Heart right ventricle (tissue), 16 donors: Measurements from ENCODE around the gene ADAMTSL3. TPM values are rescaled to one million over a fixed set of nuclear protein-coding genes. Genes with fewer than 3 reads are reported as not detected.

Experiments
- ATAC-seq, 8 donors: fragments of 200-7000 bp; cut with Tn5 transposase; one replicate each; pipeline ENCODE4 v1.9.1; 2020; ENCODE audit warnings: mild to moderate bottlenecking in 8 of 8, moderate library complexity in 8 of 8, moderate number of reproducible peaks in 1 of 8
- DNase-seq, 2 donors: peaks; one replicate each; pipeline ENCODE4 v3.0.0-alpha.2; 2020
- H3K27ac ChIP-seq, 10 donors: fragments of 200-600 bp; sonication (generic) in 2 of 10; one replicate each; pipeline versions ENCODE4 v1.5.0 to v1.8.0; 2020 to 2022; ENCODE audit warnings: mild to moderate bottlenecking in 3 of 10
- H3K27me3 ChIP-seq, 7 donors: fragments of 200-600 bp; one replicate each; pipeline ENCODE4 v1.8.0; 2021 to 2022; ENCODE audit warnings: mild to moderate bottlenecking in 2 of 7
- H3K36me3 ChIP-seq, 9 donors: fragments of 200-600 bp; sonication (generic) in 1 of 9; one replicate each; pipeline versions ENCODE4 v1.5.0 to v1.8.0; 2020 to 2022; ENCODE audit warnings: mild to moderate bottlenecking in 2 of 9
- H3K4me1 ChIP-seq, 9 donors: fragments of 200-600 bp; sonication (generic) in 1 of 9; one replicate each; pipeline versions ENCODE4 v1.5.0 to v1.8.0; 2020 to 2022; ENCODE audit warnings: mild to moderate bottlenecking in 4 of 9
- H3K4me3 ChIP-seq, 10 donors: fragments of 200-600 bp; sonication (generic) in 2 of 10; one replicate each; pipeline versions ENCODE4 v1.5.0 to v1.8.0; 2020 to 2022; ENCODE audit warnings: mild to moderate bottlenecking in 7 of 10, moderate library complexity in 2 of 10
- H3K9me3 ChIP-seq, 11 donors: fragments of 200-600 bp in 10 of 11; sonication (generic) in 2 of 11; one replicate each; pipeline versions ENCODE4 v1.5.0 to v1.8.0; 2013 to 2022; ENCODE audit warnings: mild to moderate bottlenecking in 2 of 11, control low read depth in 1 of 11, moderate library complexity in 1 of 11
- CTCF ChIP-seq, 9 donors: fragments of 200-600 bp; sonication (generic) in 2 of 9; IDR thresholded peaks; one replicate each; pipeline versions ENCODE4 v1.5.0 to v1.8.0; 2021 to 2022; ENCODE audit warnings: antibody characterized with exemption in 9 of 9, mild to moderate bottlenecking in 5 of 9, moderate library complexity in 1 of 9
- WGBS, 2 donors: extraction: QIAGEN DNeasy Blood & Tissue Kit; methylation state at CpG; one replicate each; pipeline ENCODE4 v1.1.7; 2013; ENCODE audit warnings: inconsistent platforms in 1 of 2; 5-methylcytosine and 5-hydroxymethylcytosine counted together
- intact Hi-C, 10 donors: fragments of 100-400 bp; cut with DNase I; formaldehyde crosslinking; loops; one replicate each; pipeline versions ENCODE4 v1.11.1 to v1.14.2; 2022
- long read RNA-seq, 3 donors: library from polyadenylated mRNA; unstranded; transcript quantifications; one replicate each; pipeline ENCODE4 v2.0.0, GENCODE V29; 2020 to 2021
- polyA plus RNA-seq, 2 donors: library from polyadenylated mRNA; stranded (reverse); fragments of 200-250 nt; gene quantifications; one replicate each; pipeline ENCODE4 v1.2.3, GENCODE V29; 2013
- total RNA-seq, 10 donors: library from RNA; stranded (reverse); fragmentation: NEBNext Ultra II Directional in 3 of 10; extraction: Animal tissue kit (Norgen Biotek cat#: 25700) in 3 of 10; gene quantifications; one replicate each; pipeline versions ENCODE4 v1.2.1 to v1.2.4, GENCODE V29; 2021 to 2023
- donor health status: Arrhythmogenic right ventricular cardiomyopathy.
- donor health status: ischemic (EF 13 %, LVEDD 7.1; RV severe dilation, severe dysfunction).
- donor health status: healthy with polysubstance abuse.
- donor health status: DM: no; HTN: yes; CAD: no.
- donor health status: DM: no; HTN: no; CAD: no.
- donor health status: ischemic (EF 25% LVEDD 6.9; RV normal size, moderate dysfunction).
- donor health status: ischemic (EF 25% LVEDD 5.7; RV mildly dilated, moderate dysfunction).
- donor health status: healthy.
- donor health status: DM: yes; HTN: yes; CAD: no.
- donor health status: Ischemic cardiomyopathy.
- donor health status: ischemic (EF 35%, LVEDD 5.7; RV mildly dilated, moderate dysfunction).
- donor health status: nonischemic (EF 11% LVEDD 7.7; RV severe dilation, severe dysfunction).
- donor health status: DM: yes; HTN: yes; CAD: no.
- donor health status: PGD.
- donor health status: ischemic (EF 29% LVEDD 5.4; RV normal size, mild dysfunction).
- donor health status: nonischemic (EF 23%, LVEDD 6.1; RV moderate dilation, normal function).

ADAMTSL3 gene
- total RNA-seq (10 to 100 TPM in 7 of 10 donors, 1 to 10 TPM in 3; 4.3 to 15.4 (median 11.3) TPM), polyA plus RNA-seq (1 to 10 TPM; 1.6 to 1.9 TPM)
- long read RNA-seq, donor 1, partial matches to known transcripts: 6 of 8 reads
- long read RNA-seq, donor 1, other reads (novel, unspliced or antisense): 2 of 8 reads
- long read RNA-seq, donor 2, partial matches to known transcripts: 6 of 14 reads
- long read RNA-seq, donor 2, other reads (novel, unspliced or antisense): 8 of 14 reads
- long read RNA-seq, donor 3, partial matches to known transcripts: 19 of 25 reads
- long read RNA-seq, donor 3, other reads (novel, unspliced or antisense): 6 of 25 reads

DNA sequence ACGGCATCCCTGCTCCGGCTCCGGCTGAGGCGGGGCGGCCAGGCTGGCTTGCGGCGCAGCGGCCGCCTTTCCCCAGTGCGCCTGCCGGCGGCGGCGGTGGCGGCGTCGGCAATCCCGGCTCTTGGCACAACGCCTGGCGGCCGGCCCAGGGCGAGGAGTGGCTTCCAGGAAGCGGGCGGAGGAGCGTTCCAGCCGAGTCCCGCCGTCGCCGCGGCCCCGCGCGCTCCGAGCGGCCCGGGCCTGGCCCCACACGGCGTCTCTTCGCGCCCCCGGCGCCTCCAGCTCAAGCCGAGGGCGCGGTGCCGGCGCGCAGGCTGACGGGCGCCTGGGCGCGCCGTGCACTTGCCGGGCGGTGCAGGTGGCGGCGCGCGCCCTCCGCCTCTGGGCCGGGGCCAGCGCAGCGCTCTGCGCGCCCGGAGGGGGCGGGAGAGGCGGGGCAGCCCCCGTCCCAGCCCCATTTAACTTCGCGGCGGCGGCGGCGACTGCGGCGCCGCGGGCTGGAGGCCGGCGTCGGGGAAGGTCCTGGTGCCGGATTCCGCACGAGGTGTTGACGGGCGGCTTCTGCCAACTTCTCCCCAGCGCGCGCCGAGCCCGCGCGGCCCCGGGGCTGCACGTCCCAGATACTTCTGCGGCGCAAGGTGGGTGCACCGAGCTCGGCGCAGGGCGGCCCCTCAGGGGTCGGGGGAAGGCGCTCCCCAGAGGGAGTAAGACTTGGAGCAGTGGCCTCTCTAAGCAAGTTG lies at the start of gene ADAMTSL3:
Gene ADAMTSL3, plus strand, starts transcription at position 485 of the 740 bp plus-strand sequence. CDS start 1,639 bp downstream, outside the sequence.
- Histone ChIP-seq H3K27ac (peak within 1 kb of the TSS; percentile 56 to 89 (median 85)), H3K9me3 (peaks cover 0 to 4% (median 0%) of the 10 kb centered on the region in 11 donors), H3K4me3 (peak within 1 kb of the TSS; percentile 38 to 72 (median 60)), H3K36me3 (peaks cover 0 to 17% (median 0%) of the 10 kb centered on the region in 9 donors), H3K4me1 (peaks cover 7 to 56% (median 20%) of the 10 kb centered on the region in 9 donors), H3K27me3 (peaks cover 0 to 36% (median 9%) of the 10 kb centered on the region in 7 donors)
- peak in 3 of 9 donors; percentile 15 to 25 (median 24) for TF ChIP-seq CTCF (IDR thresholded peaks at IDR 0.05)
- DNase-seq (peak; percentile 80 to 90), ATAC-seq (peak; percentile 34 to 82 (median 64))
- intact Hi-C loops: loop anchor here in 3 of 10 donors (5.0 to 10.0 kb wide), 5 partner anchors 67 to 191 kb away; no protein-coding TSS in a partner anchor
- 1% methylated on average over 85 to 105 of the region's 105 CpGs for WGBS, 2 donors

DNA sequence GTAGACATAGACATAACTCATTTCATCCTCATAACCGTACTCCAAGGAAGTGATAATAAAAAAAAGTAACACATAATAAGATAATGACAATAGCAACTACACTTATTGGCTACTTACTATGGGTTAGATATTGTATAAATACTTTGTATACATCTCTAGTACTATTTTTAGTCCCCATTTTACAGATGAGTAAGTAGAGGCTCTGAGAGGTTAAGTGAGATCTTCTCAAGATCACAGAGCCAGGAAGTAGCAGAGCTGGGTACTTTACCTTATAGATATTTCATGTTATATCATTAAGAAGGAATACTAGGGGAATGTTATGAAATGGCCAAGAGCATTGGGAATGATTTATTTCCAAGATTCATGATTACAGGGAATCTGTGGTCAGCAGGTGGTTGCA lies 49.4 kb upstream of the ADAMTSL3 start:
- Histone ChIP-seq H3K4me3 (no peak overlapping the region), H3K4me1 (peaks cover 0 to 5% (median 0%) of the 10 kb centered on the region in 9 donors), H3K27ac (no peak overlapping the region), H3K36me3 (no peaks in the 10 kb centered on the region), H3K27me3 (peaks cover 0 to 13% (median 0%) of the 10 kb centered on the region in 7 donors), H3K9me3 (peaks cover 0 to 16% (median 2%) of the 10 kb centered on the region in 11 donors)
- 97% methylated on average over 1 of the region's 1 CpG for WGBS, 2 donors
- ATAC-seq: no peak
- intact Hi-C loops: no loop called here
- no peak for DNase-seq
- no peak for TF ChIP-seq CTCF (IDR thresholded peaks at IDR 0.05)

DNA sequence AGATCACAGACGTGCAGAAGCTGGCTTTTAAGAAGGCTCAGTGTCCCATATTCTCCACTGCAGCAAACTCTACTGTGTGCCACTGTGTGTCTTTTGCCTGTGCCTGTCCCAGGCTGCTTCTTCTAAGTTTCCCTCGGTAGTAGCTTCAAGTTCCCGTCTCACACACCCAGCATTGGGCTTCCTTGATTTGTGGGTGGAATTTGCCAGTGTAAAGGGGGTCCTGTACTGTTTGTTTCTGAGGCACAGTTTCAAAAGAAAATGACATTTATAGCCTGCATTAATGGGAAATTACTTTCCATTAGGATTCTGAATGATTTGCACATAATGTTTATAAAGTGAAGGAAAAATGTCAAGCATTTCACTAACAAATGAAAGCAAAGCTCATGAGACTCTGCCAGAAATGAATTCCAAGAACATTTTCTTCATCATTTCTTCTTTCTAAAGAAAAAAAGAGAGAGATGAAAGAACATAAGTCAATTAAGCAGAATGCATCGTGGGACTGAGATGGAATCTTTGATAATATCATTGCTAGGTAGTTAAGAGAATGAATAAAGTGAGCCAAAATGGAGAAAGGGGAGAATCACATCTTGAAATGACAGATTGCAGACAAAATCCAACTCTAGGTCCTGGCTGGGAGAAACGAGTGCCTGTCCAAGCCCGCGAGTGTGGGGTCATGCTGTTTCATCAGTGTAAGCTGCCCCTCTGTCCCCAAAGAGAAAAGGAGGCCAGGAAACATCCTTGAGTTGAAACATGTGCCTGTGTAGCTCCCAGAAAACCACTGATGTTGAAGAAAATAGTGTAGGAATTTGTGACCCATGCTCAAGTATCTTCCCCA lies 48.6 kb upstream of the ADAMTSL3 start:
- H3K27me3 ChIP-seq: peaks cover 0 to 13% (median 0%) of the 10 kb centered on the region in 7 donors
- H3K36me3 ChIP-seq: no peaks in the 10 kb centered on the region
- no peak for TF ChIP-seq CTCF (IDR thresholded peaks at IDR 0.05)
- 54 to 67% methylated on average over 7 of the region's 7 CpGs for WGBS, 2 donors
- peak in 3 of 8 donors; percentile 58 to 75 (median 60) for ATAC-seq
- peak; percentile 7 to 25 for DNase-seq
- H3K27ac ChIP-seq: no peak overlapping the region
- intact Hi-C loops: no loop called here
- peaks cover 0 to 5% (median 0%) of the 10 kb centered on the region in 9 donors for H3K4me1 ChIP-seq
- peaks cover 0 to 10% (median 0%) of the 10 kb centered on the region in 11 donors for H3K9me3 ChIP-seq
- H3K4me3 ChIP-seq: no peak overlapping the region

- no peaks in the 10 kb centered on the region for H3K36me3 ChIP-seq
- no peak for DNase-seq
- H3K4me3 ChIP-seq: no peak overlapping the region
- no peak for ATAC-seq
- peaks cover 0 to 7% (median 0%) of the 10 kb centered on the region in 9 donors for H3K4me1 ChIP-seq
- H3K27ac ChIP-seq: no peak overlapping the region
- WGBS, 2 donors: 89 to 92% methylated on average over 3 of the region's 3 CpGs
- TF ChIP-seq CTCF (IDR thresholded peaks at IDR 0.05): no peak
- H3K9me3 ChIP-seq: no peaks in the 10 kb centered on the region
- intact Hi-C loops: no loop called here
- no peaks in the 10 kb centered on the region for H3K27me3 ChIP-seq
Observed at GRCh38 chr15:83610132-83610531, 43.8 kb upstream of the ADAMTSL3 start.
